KOPT-K1 (cell line): ENCODE measurements around the gene APOOL.
"Not testable (repeated sequence)": the region's sequence is repeated elsewhere in the genome, so short reads cannot be mapped to it uniquely, and the experiment has no call there.

Source experiments
- H3K27ac ChIP-seq: fragments of 200-600 bp; sonication (generic); 2 replicates; pipeline ENCODE4 v1.5.1; 2016; ENCODE audit warnings: antibody characterized with exemption, mild to moderate bottlenecking, low read depth, low read length; ENCODE audit not compliant: poor library complexity, severe bottlenecking
- H3K36me3 ChIP-seq: fragments of 200-600 bp; sonication (generic); 2 replicates; pipeline ENCODE4 v1.5.1; 2017; ENCODE audit warnings: antibody characterized with exemption, mild to moderate bottlenecking, low read length, moderate library complexity; ENCODE audit not compliant: insufficient read depth
- H3K9me3 ChIP-seq: fragments of 200-600 bp; sonication (generic); 2 replicates; pipeline ENCODE4 v1.5.1; 2017; ENCODE audit warnings: antibody characterized with exemption, low read length, mild to moderate bottlenecking; ENCODE audit not compliant: insufficient read depth, poor library complexity, severe bottlenecking

APOOL gene

DNA sequence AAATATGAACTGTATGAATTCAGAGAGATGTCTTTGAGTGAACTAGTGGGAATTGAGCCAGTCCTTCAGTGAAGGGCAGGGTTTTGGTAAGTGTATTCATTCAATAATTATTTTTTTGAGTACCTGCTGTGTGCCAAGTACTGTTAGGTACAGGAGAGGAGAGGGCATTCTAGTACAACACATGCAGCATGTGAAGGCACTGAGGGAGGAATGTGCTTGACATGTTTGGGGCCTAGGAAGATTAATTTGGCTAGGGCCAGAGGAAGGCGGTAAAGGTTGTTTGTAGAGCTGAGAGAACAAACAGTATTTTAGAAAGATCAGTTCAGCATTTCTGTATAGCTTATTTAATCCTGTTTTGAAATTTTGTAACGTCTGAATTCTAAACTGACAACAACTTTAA is 27.8 kb downstream of the APOOL start:
- H3K36me3 ChIP-seq, result no peaks in the 10 kb centered on the region
- no peak overlapping the region for H3K27ac ChIP-seq
- no peaks in the 10 kb centered on the region for H3K9me3 ChIP-seq

GRCh38 chrX:85037114-85037513 is 33.4 kb downstream of the APOOL start:
- Histone ChIP-seq H3K9me3 (peaks cover 19% of the 10 kb centered on the region), H3K36me3 (no peaks in the 10 kb centered on the region), H3K27ac (no peak overlapping the region)

DNA sequence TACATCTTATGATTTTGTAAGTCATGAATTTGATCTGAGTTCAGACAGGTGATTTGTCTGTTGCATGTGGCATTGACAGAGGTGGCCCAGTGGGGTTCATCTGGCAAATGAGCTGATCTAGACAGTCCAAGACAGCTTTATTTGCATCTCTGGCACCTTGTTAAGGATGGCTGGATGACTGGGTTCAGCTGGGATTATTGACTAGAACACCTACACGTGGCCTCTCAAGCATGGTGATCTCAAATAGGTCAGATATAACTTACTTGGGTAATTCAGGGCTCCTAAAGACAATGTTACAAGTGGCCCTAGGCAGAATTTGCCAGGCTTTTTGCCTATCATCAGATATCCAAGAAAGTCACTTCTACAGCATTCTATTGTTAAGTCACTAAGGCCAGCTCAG is 48.0 kb downstream of the APOOL start:
- H3K27ac ChIP-seq, result no peak overlapping the region
- H3K36me3 ChIP-seq, result no peaks in the 10 kb centered on the region
- H3K9me3 ChIP-seq, result no peaks in the 10 kb centered on the region

GRCh38 chrX:85052205-85052604 is 48.5 kb downstream of the APOOL start:
- no peaks in the 10 kb centered on the region for H3K36me3 ChIP-seq
- no peak overlapping the region for H3K27ac ChIP-seq
- H3K9me3 ChIP-seq, result no peaks in the 10 kb centered on the region

- Histone ChIP-seq H3K27ac (no peak overlapping the region), H3K36me3 (no peaks in the 10 kb centered on the region), H3K9me3 (no peaks in the 10 kb centered on the region)
Observed at GRCh38 chrX:85052636-85053343, 49.1 kb downstream of the APOOL start.

DNA sequence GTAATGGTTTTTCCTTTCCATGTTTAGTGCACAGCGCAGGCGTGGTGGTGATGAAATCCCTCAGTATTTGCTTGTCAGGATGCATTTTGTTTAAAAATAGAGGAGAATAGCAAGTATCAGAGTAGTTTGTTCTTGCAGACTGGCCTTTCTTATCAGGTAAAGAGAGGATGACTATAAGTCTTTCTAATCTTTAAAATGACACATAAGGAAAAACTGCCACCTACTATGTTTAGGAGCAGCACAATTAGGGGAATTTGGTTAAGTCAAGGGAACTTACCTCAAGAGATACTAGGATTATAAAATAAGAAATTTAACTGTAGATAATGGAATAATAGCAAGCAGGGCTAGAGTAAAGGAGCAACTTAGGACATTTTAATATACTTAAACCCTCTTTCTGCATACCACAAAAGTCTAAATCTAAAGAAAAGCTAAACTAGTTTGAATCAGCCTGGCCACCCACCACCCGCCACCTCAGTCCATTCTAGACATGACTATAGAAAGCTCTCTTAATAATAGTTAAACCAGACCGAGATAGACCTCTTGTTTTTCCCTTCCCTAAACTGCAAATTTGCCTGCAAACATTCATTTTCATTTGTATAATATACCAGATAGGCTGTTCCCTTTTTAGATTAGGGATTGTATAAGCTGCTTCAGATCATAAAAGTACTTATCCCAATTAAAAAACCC is 62.0 kb downstream of the APOOL start:
- no peak overlapping the region for H3K27ac ChIP-seq

GRCh38 chrX:85077247-85077646 is 73.6 kb downstream of the APOOL start:
- H3K27ac ChIP-seq, H3K36me3 ChIP-seq, H3K9me3 ChIP-seq: not testable (repeated sequence)

More for the DNA sequence above, 62.0 kb downstream of the APOOL start:
- Histone ChIP-seq H3K36me3 (peaks cover 11% of the 10 kb centered on the region), H3K9me3 (no peaks in the 10 kb centered on the region)

DNA sequence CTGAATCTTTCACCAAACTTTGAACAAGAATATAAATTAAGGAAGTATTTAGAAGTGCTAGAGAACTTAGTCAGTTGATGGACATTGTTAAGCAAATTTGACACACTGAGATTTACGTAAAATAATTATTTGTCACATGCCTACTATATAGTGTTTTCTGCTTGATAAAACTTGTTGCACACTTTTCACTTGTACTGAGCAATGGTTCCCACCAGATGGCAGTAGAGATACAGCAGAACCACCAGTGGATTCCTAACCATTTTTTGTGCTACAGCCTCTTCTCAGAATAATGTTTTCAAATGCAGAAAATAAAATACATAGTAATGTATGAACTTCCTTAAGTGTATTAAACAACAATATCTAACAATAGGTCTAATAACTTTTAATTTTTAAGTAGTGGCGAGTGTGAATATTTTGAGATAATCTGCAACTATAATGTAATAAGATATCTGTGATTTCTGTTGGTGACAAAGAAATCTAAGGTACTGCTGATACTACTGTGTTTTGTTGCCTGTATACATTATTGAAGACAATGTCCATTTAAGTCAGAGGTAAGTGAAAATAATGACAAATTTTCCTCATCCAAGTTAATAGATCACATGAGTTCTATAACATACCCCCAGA is 81.2 kb downstream of the APOOL start:
- no peaks in the 10 kb centered on the region for H3K9me3 ChIP-seq
- no peak overlapping the region for H3K27ac ChIP-seq
- H3K36me3 ChIP-seq, result peaks cover 8% of the 10 kb centered on the region; the same call in 1 of the 2 replicates

- peaks cover 8% of the 10 kb centered on the region; the same call in 1 of the 2 replicates for H3K36me3 ChIP-seq
- H3K9me3 ChIP-seq, result no peaks in the 10 kb centered on the region
- H3K27ac ChIP-seq, result no peak overlapping the region
Observed at GRCh38 chrX:85089321-85089840, 85.7 kb downstream of the APOOL start.

GRCh38 chrX:85107407-85107806 is 103.7 kb downstream of the APOOL start:
- Histone ChIP-seq H3K27ac (no peak overlapping the region), H3K36me3 (no peaks in the 10 kb centered on the region), H3K9me3 (no peaks in the 10 kb centered on the region)

GRCh38 chrX:85108165-85108564 is 104.5 kb downstream of the APOOL start:
- H3K27ac ChIP-seq, result no peak overlapping the region

DNA sequence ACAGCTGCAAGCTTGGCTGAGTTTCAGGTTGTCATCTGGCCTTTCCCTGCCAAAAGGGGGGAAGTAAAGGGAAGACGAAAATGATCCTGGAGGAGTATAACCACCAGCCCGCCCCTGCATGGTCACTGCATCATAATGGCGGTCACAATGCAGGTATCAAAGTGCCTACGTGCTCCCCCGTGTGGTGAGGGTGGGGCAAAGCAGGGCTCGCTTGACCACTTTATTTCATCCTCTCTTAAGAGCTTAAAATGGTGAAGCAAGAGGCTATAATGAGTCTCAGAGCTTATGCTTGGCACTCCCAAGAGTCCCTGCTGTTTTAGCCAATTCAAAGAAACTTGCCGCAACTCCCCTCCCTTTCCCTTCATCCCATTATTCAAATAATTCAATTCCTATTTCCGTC is 105.6 kb downstream of the APOOL start:
- Histone ChIP-seq H3K9me3 (no peaks in the 10 kb centered on the region), H3K27ac (no peak overlapping the region)

More at GRCh38 chrX:85108165-85108564, 104.5 kb downstream of the APOOL start:
- Histone ChIP-seq H3K36me3 (no peaks in the 10 kb centered on the region), H3K9me3 (no peaks in the 10 kb centered on the region)

GRCh38 chrX:85111347-85111746 is 107.7 kb downstream of the APOOL start:
- H3K9me3 ChIP-seq, result no peaks in the 10 kb centered on the region
- H3K27ac ChIP-seq, result no peak overlapping the region
- H3K36me3 ChIP-seq, result no peaks in the 10 kb centered on the region

More for the DNA sequence above, 105.6 kb downstream of the APOOL start:
- no peaks in the 10 kb centered on the region for H3K36me3 ChIP-seq

DNA sequence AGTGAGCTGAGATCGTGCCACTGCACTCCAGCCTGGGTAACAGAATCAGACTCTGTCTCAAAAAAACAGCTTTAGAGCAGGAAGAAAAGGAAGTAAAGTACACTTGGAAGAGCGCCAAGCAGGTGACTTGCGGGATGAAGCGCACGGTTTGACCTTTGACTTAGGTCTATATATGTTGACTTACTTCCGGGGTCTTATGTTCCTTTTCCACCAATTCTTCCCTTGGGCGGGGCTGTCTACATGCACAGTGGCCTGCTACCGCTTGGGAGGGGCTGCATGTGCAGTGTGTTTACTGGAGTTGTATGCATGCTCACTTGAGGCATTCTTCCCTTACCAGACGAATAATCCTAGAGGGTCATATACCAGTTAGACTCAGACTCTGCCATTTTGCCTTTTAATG is 108.6 kb downstream of the APOOL start:
- no peak overlapping the region for H3K27ac ChIP-seq
- H3K36me3 ChIP-seq, result no peaks in the 10 kb centered on the region
- no peaks in the 10 kb centered on the region for H3K9me3 ChIP-seq

DNA sequence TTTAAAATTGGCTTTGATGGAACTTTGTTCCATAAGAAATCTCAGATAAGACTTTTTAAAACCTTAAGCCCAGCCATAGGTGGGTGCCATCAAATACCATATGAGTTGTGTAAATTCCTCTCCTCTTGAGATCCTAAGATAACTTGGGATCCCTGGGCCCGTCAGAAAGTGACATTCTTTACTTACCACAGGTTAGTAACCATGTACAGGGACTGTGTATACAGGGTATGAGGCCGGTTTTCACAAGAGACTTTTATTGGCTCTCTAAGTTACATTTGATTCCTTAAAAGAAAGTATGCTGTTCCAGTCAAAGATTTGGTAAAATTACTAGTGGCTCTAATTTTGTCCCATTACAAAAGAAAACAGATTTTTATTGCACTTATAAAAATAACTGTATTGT is 110.1 kb downstream of the APOOL start:
- Histone ChIP-seq H3K9me3 (no peaks in the 10 kb centered on the region), H3K36me3 (no peaks in the 10 kb centered on the region), H3K27ac (no peak overlapping the region)
